Measurements from ENCODE around the gene PARN. TPM values are rescaled to one million over a fixed set of nuclear protein-coding genes. Genes with fewer than 3 reads are reported as not detected.
"Not testable (repeated sequence)": the region's sequence is repeated elsewhere in the genome, so short reads cannot be mapped to it uniquely, and the experiment has no call there.

Gene PARN
- total RNA-seq, 5 donors from 2014 or later (not counting 1 experiment from before 2014, with no cell fraction given): 34.4 to 42.7 (median 38.4) TPM

DNA sequence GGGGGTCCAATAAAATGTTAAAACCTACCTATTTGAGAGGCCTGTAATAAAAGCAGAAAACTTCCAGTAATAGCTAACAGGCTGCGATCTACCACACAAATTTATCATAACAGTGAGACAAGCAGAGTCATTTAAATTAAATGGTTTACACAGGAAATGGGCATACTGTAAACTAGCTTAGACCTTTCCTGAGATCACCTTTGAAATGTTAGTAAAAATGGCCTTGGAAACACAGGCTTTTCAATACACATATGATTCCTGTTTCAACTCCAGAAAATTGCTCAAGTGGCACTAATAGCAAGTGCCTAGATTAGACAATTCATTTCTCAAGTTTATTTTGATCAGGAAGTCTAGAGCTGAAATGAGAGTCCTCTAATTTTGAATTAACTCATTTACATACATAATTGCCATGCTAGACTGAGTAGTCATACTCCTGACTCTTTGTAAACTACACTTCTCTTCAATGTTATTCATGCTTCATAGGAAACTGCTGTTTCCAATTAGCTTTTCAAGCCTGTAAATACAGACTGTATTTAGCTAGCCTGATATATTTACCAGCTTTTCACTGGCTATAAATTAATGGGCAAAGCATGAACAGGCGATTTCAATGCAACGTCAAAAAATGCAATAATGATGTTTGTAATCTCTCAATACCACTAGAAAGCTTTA lies 43.3 kb downstream of the PARN start:
- no peaks in the 10 kb centered on the region for H3K27me3 Mint-ChIP-seq
- peaks cover 10 to 78% of the 10 kb centered on the region in 2 donors for H3K36me3 ChIP-seq (ENCODE audit: control insufficient read depth in 2 of 2, extremely low read depth in 1 of 2, insufficient read depth in 1 of 2, low read length in 1 of 2)
- H3K9me3 Mint-ChIP-seq: no peaks in the 10 kb centered on the region
- no CpG with 5 or more reads among the region's 3 CpGs for WGBS (ENCODE audit: insufficient coverage)
- ChIA-PET CTCF (interaction anchor here in 1 of 2 donors (0.6 to 1.0 kb wide), 2 partner anchors 8 to 337 kb away, joined by 4 read pairs; no protein-coding TSS in a partner anchor), POLR2A (interaction anchor here in 1 of 2 donors (0.6 kb wide), 1 partner anchor 26 kb away, joined by 6 read pairs; no protein-coding TSS in a partner anchor)
- ATAC-seq (replicated peaks in 1 of 4) (no peak), DNase-seq (no peak)
- peaks cover 0 to 4% (median 3%) of the 10 kb centered on the region in 3 donors for H3K4me1 Mint-ChIP-seq
- H3K27me3 ChIP-seq (replicated peaks in 1 of 2; ENCODE audit: control insufficient read depth in 2 of 2, extremely low read depth in 1 of 2, insufficient read depth in 2 of 2, low read length in 1 of 2): no peaks in the 10 kb centered on the region
- H3K9me3 ChIP-seq: no peaks in the 10 kb centered on the region
- no peak overlapping the region for H3K27ac ChIP-seq (ENCODE audit: low read length)
- peaks cover 55% of the 10 kb centered on the region for H3K36me3 Mint-ChIP-seq
- no peak overlapping the region for H3K27ac Mint-ChIP-seq
- no peak overlapping the region for H3K4me3 ChIP-seq (ENCODE audit: control insufficient read depth in 1 of 2, extremely low read depth in 1 of 2, low read length in 1 of 2)
- no peaks in the 10 kb centered on the region for H3K4me1 ChIP-seq (ENCODE audit: control insufficient read depth in 1 of 2, extremely low read depth in 1 of 2, insufficient read depth in 2 of 2, low read length in 2 of 2)
- no peak overlapping the region for H3K4me3 Mint-ChIP-seq

DNA sequence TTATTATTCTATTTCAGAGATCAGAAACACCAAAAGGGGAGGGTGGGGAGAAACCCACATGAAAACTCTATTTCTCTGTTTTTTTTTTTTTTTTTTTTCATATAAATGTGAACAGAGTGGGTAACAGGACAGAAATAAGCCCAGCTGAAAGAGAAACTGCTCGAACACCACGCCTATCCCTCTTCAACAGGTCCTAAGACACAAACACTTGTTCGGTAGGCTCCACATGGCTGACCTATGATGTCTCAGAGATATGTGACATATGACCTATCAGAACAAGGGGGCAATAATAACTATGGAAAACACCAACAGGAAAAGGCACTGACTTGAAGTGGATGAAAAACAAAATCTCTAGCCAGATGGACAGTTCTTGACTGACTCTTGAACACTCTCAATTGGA lies 44.8 kb downstream of the PARN start:
- H3K4me1 ChIP-seq (ENCODE audit: control insufficient read depth in 1 of 2, extremely low read depth in 1 of 2, insufficient read depth in 2 of 2, low read length in 2 of 2): no peaks in the 10 kb centered on the region
- no peaks in the 10 kb centered on the region for H3K27me3 ChIP-seq (replicated peaks in 1 of 2; ENCODE audit: control insufficient read depth in 2 of 2, extremely low read depth in 1 of 2, insufficient read depth in 2 of 2, low read length in 1 of 2)
- no peaks in the 10 kb centered on the region for H3K9me3 ChIP-seq
- no peak overlapping the region for H3K27ac Mint-ChIP-seq
- POLR2A ChIA-PET: no interaction called here
- CTCF ChIA-PET: interaction anchor here in 1 of 2 donors (0.6 kb wide), 1 partner anchor 67 kb away, joined by 3 read pairs; no protein-coding TSS in a partner anchor
- H3K27me3 Mint-ChIP-seq: no peaks in the 10 kb centered on the region
- ATAC-seq (replicated peaks in 1 of 4): no peak
- peaks cover 57% of the 10 kb centered on the region for H3K36me3 Mint-ChIP-seq
- H3K36me3 ChIP-seq (ENCODE audit: control insufficient read depth in 2 of 2, extremely low read depth in 1 of 2, insufficient read depth in 1 of 2, low read length in 1 of 2): peaks cover 5 to 79% of the 10 kb centered on the region in 2 donors
- H3K27ac ChIP-seq (ENCODE audit: low read length): no peak overlapping the region
- DNase-seq: no peak
- no peak overlapping the region for H3K4me3 Mint-ChIP-seq
- 100% methylated on average over 1 of the region's 3 CpGs for WGBS (ENCODE audit: insufficient coverage)
- peaks cover 0 to 4% (median 3%) of the 10 kb centered on the region in 3 donors for H3K4me1 Mint-ChIP-seq
- H3K9me3 Mint-ChIP-seq: no peaks in the 10 kb centered on the region
- no peak overlapping the region for H3K4me3 ChIP-seq (ENCODE audit: control insufficient read depth in 1 of 2, extremely low read depth in 1 of 2, low read length in 1 of 2)

DNA sequence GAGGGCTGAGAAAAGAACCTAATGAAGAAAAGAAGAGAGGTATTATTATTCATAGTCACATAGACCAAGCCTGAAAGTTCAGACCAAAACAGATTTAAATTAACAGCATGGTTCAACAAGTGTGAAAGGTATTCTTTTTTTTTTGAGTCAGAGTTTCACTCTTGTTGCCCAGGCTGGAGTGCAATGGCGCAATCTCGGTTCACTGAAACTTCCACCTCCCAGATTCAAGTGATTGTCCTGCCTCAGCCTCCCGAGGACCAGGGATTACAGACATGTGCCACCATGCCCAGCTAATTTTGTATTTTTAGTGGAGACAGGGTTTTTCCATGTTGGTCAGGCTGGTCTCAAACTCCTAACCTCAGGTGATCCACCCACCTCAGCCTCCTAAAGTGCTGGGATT lies 49.1 kb downstream of the PARN start:
- H3K4me3 ChIP-seq (ENCODE audit: control insufficient read depth in 1 of 2, extremely low read depth in 1 of 2, low read length in 1 of 2); H3K9me3 ChIP-seq; H3K4me1 ChIP-seq (ENCODE audit: control insufficient read depth in 1 of 2, extremely low read depth in 1 of 2, insufficient read depth in 2 of 2, low read length in 2 of 2); POLR2A ChIA-PET; H3K27me3 Mint-ChIP-seq; CTCF ChIA-PET; H3K27me3 ChIP-seq (replicated peaks in 1 of 2; ENCODE audit: control insufficient read depth in 2 of 2, extremely low read depth in 1 of 2, insufficient read depth in 2 of 2, low read length in 1 of 2); DNase-seq; ATAC-seq (replicated peaks in 1 of 4); H3K27ac Mint-ChIP-seq; H3K4me1 Mint-ChIP-seq; H3K9me3 Mint-ChIP-seq; H3K4me3 Mint-ChIP-seq; H3K27ac ChIP-seq (ENCODE audit: low read length): not testable (repeated sequence)
- peaks cover 50% of the 10 kb centered on the region for H3K36me3 Mint-ChIP-seq
- H3K36me3 ChIP-seq (ENCODE audit: control insufficient read depth in 2 of 2, extremely low read depth in 1 of 2, insufficient read depth in 1 of 2, low read length in 1 of 2): peaks cover 21 to 76% of the 10 kb centered on the region in 2 donors
- no CpG with 5 or more reads among the region's 3 CpGs for WGBS (ENCODE audit: insufficient coverage)

DNA sequence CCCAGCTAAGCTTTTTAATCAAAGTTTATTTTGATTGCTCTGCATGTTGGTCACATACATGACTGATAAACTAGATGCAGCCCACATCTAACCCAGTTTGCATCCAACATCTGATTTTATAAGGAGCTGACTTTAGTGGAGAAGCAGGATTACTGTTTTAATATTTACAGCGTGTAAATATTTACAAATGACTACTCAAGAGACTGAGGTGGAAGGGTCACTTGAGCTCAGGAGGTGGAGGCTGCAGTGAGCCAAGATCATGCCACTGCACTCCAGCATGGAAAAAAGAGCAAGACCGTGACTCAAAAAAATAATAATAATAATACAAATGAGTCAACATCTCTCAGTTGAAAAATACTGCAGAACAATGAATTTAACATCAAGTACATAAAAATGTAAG lies 50.8 kb downstream of the PARN start:
- ATAC-seq (replicated peaks in 1 of 4) (no peak), DNase-seq (no peak)
- Mint-ChIP-seq H3K27ac (no peak overlapping the region), H3K4me3 (no peak overlapping the region), H3K36me3 (peaks cover 58% of the 10 kb centered on the region), H3K27me3 (no peaks in the 10 kb centered on the region), H3K9me3 (no peaks in the 10 kb centered on the region), H3K4me1 (no peaks in the 10 kb centered on the region)
- no peak overlapping the region for H3K4me3 ChIP-seq (ENCODE audit: control insufficient read depth in 1 of 2, extremely low read depth in 1 of 2, low read length in 1 of 2)
- no peak overlapping the region for H3K27ac ChIP-seq (ENCODE audit: low read length)
- CTCF ChIA-PET: no interaction called here
- no peaks in the 10 kb centered on the region for H3K27me3 ChIP-seq (replicated peaks in 1 of 2; ENCODE audit: control insufficient read depth in 2 of 2, extremely low read depth in 1 of 2, insufficient read depth in 2 of 2, low read length in 1 of 2)
- H3K36me3 ChIP-seq (ENCODE audit: control insufficient read depth in 2 of 2, extremely low read depth in 1 of 2, insufficient read depth in 1 of 2, low read length in 1 of 2): peaks cover 21 to 77% of the 10 kb centered on the region in 2 donors
- POLR2A ChIA-PET: no interaction called here
- no peaks in the 10 kb centered on the region for H3K4me1 ChIP-seq (ENCODE audit: control insufficient read depth in 1 of 2, extremely low read depth in 1 of 2, insufficient read depth in 2 of 2, low read length in 2 of 2)
- WGBS (ENCODE audit: insufficient coverage): no CpG with 5 or more reads among the region's 2 CpGs
- no peaks in the 10 kb centered on the region for H3K9me3 ChIP-seq

DNA sequence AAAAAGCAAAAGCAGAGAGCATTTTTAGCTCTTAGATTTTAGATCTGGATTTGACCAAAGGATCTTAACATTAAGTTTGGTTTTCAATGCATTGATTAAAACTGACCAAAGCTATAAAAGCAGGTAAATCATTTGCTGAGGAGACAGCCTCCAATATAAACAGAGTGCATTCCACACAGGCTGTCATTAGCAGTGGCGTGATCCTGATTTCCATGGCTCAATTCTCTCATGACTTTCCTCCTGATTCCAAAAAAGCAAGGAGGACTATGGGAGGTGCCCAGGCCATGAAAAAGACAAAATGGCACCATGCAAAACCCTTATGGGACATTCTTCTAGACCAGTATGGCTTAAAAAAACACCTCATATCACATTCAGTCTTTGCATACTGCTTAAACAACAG lies 53.5 kb downstream of the PARN start:
- Mint-ChIP-seq H3K27me3 (no peaks in the 10 kb centered on the region), H3K4me1 (no peaks in the 10 kb centered on the region), H3K36me3 (peaks cover 65% of the 10 kb centered on the region), H3K9me3 (no peaks in the 10 kb centered on the region), H3K27ac (no peak overlapping the region), H3K4me3 (no peak overlapping the region)
- WGBS (ENCODE audit: insufficient coverage): 100% methylated on average over 1 of the region's 1 CpG
- Histone ChIP-seq H3K4me3 (ENCODE audit: control insufficient read depth in 1 of 2, extremely low read depth in 1 of 2, low read length in 1 of 2) (no peak overlapping the region), H3K27me3 (replicated peaks in 1 of 2; ENCODE audit: control insufficient read depth in 2 of 2, extremely low read depth in 1 of 2, insufficient read depth in 2 of 2, low read length in 1 of 2) (no peaks in the 10 kb centered on the region), H3K36me3 (ENCODE audit: control insufficient read depth in 2 of 2, extremely low read depth in 1 of 2, insufficient read depth in 1 of 2, low read length in 1 of 2) (peaks cover 20 to 58% of the 10 kb centered on the region in 2 donors), H3K27ac (ENCODE audit: low read length) (no peak overlapping the region), H3K9me3 (no peaks in the 10 kb centered on the region), H3K4me1 (ENCODE audit: control insufficient read depth in 1 of 2, extremely low read depth in 1 of 2, insufficient read depth in 2 of 2, low read length in 2 of 2) (no peaks in the 10 kb centered on the region)
- POLR2A ChIA-PET: no interaction called here
- DNase-seq (no peak), ATAC-seq (replicated peaks in 1 of 4) (no peak)
- CTCF ChIA-PET: no interaction called here

DNA sequence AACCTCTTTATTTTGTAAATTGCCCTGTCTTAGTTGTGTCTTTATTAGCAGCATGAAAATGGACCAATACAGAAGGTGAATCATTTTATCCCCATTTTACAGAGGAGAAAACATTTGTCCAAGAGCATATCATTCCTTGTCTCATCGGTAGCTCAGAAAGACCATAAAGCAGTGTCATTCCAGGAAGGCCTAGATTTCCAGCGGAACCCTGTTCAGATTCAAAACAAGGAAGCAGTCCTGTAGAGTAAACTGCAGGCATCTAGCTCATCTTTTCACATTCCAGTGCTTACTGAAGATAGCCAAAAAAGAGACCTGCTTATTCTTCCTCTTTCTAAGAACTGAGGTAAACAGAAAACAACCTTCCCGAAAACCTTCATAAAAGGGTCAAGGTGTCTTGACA lies 54.0 kb downstream of the PARN start:
- H3K9me3 Mint-ChIP-seq: no peaks in the 10 kb centered on the region
- no peak overlapping the region for H3K4me3 Mint-ChIP-seq
- peaks cover 17 to 53% of the 10 kb centered on the region in 2 donors for H3K36me3 ChIP-seq (ENCODE audit: control insufficient read depth in 2 of 2, extremely low read depth in 1 of 2, insufficient read depth in 1 of 2, low read length in 1 of 2)
- peaks cover 63% of the 10 kb centered on the region for H3K36me3 Mint-ChIP-seq
- H3K4me3 ChIP-seq (ENCODE audit: control insufficient read depth in 1 of 2, extremely low read depth in 1 of 2, low read length in 1 of 2): no peak overlapping the region
- no peaks in the 10 kb centered on the region for H3K4me1 Mint-ChIP-seq
- POLR2A ChIA-PET: no interaction called here
- no peaks in the 10 kb centered on the region for H3K27me3 Mint-ChIP-seq
- H3K27ac ChIP-seq (ENCODE audit: low read length): no peak overlapping the region
- H3K27me3 ChIP-seq (replicated peaks in 1 of 2; ENCODE audit: control insufficient read depth in 2 of 2, extremely low read depth in 1 of 2, insufficient read depth in 2 of 2, low read length in 1 of 2): no peaks in the 10 kb centered on the region
- CTCF ChIA-PET: no interaction called here
- H3K9me3 ChIP-seq: no peaks in the 10 kb centered on the region
- ATAC-seq (replicated peaks in 1 of 4): no peak
- H3K4me1 ChIP-seq (ENCODE audit: control insufficient read depth in 1 of 2, extremely low read depth in 1 of 2, insufficient read depth in 2 of 2, low read length in 2 of 2): no peaks in the 10 kb centered on the region
- DNase-seq: no peak
- WGBS (ENCODE audit: insufficient coverage): 100% methylated on average over 2 of the region's 3 CpGs
- H3K27ac Mint-ChIP-seq: no peak overlapping the region

All from T-cell (primary cell).